Right lobe of liver (tissue), 4 donors: ENCODE measurements around the gene HSPA6.

Source experiments
- CTCF ChIP-seq, 4 donors: fragments of 200-600 bp in 3 of 4; fragments of 450-650 bp in 1 of 4; IDR thresholded peaks; one replicate each; pipeline versions ENCODE4 v1.5.1 to v1.8.0; 2016 to 2022; ENCODE audit warnings: antibody characterized with exemption in 4 of 4, mild to moderate bottlenecking in 2 of 4
- POLR2A ChIP-seq: fragments of 450-650 bp; IDR thresholded peaks from one replicate; pipeline ENCODE4 v1.6.1; 2017; ENCODE audit warnings: antibody characterized with exemption, mild to moderate bottlenecking
- donor health status: DM: no; HTN: no; CAD: no.
- donor health status: DM: no; HTN: no; CAD: no.
- donor health status: DM: no; HTN: yes; CAD: no.

- TF ChIP-seq CTCF (IDR thresholded peaks at IDR 0.05) (no peak), POLR2A (no peak)
These were observed 7.8 kb downstream of the HSPA6 start for GRCh38 chr1:161531986-161532643.
